Ramos (cell line): Measurements from ENCODE around the gene S100A12.

ENCODE experiments used
- in situ Hi-C: fragments of 300-500 bp; cut with MboI; formaldehyde crosslinking; loops from one replicate; pipeline ENCODE4 v1.14.3; 2022; ENCODE audit warnings: low sequenced_read_pairs; ENCODE audit not compliant: unreplicated experiment

S100A12 gene

DNA sequence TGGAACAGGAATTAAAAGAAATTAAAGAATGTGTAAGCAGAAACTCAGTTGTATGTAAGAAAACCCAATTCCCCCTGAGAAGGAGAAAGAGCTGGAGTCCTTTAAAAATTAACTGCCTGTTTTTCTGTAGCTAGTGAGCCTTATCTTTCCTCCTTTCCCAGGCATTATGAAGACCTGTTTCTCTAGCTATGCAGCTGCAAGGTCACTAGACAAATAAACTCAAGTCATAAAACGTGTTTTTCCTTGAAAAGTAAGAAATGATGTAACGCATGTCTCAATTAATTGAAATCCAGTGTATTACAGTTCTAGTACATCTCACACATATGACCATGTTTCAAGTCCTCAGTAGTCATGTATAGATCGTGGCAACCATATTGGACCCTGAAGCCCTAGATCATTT is 5.3 kb downstream of the S100A12 start:
- in situ Hi-C loops, result no loop called here

DNA sequence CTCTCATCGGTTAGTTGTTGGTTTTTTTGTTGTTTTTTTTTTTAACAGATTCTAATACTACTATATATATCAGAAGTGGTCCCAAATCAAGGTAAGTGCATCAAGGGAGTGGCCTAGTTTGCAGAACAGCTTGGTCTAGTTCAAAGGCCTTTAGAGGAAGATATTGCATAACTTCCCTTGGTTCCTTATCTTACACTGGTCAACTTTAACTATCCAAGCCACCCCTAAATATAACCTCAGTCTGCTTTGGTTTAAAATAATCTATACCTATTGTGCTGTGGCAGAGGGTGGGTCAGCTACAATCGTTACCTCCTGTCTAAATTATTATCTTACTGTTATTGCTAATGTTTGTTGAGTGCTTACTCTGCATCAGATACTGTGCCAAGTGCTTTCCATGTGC is 6.9 kb downstream of the S100A12 start:
- in situ Hi-C loops, result no loop called here

DNA sequence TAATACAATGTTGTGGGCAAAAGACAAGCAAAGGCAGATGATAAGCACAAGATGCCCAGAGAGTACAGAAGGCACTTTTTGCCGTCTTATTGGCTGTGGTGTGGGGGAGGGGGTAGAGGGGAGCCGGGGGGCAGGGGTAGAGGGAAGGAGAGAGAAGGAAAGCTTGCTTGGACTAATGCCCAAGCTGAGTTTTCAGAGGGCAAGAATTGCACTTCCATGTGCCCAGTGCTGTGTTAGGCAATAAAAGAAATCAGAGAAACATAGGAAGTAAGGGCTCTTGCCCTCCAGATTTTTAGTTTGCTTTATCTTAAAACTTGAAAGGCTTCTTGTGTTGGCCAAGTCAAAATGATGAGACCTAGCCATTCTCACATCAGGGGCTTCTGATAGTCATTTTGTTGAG is 8.3 kb downstream of the S100A12 start:
- in situ Hi-C loops, result no loop called here

DNA sequence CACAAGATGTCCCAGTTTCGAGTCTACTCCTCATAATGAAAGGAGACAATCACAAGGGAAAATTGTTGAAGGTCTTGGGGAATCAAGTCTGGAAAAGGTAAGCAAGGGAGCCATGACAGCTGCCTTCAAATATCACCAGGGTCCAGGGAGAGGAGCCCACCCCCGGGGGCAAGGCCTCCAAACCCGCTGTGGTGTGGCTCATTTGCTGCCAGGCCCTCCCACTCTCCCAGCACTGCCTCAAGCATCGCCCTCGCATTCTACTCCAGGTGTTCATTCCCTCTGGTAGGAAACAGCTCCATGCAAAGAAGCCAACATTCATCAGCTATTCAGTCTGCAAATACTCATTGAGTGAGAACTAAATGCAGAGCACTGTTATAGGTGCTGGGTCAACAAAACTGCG is 9.2 kb downstream of the S100A12 start:
- in situ Hi-C loops, result no loop called here

DNA sequence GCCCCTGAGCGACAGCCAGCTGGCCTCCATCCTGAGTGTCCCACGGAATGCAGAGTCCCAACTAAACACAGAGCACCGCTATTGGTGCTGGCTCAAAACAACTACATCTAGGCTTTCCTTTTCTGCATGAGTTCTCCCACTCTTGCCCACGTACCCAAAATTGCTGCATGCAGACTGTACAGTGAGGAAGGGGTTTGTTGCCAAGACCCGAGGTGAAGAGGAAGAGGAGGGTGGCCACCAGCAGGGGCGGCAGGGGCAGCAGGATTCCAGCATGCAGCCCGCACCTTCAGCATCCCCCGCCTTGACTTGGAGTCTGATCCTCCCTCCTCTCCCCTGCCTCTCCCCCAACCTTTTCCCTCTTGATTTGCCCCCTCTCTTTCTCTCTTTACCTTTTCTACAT is 9.7 kb downstream of the S100A12 start:
- in situ Hi-C loops, result no loop called here

DNA sequence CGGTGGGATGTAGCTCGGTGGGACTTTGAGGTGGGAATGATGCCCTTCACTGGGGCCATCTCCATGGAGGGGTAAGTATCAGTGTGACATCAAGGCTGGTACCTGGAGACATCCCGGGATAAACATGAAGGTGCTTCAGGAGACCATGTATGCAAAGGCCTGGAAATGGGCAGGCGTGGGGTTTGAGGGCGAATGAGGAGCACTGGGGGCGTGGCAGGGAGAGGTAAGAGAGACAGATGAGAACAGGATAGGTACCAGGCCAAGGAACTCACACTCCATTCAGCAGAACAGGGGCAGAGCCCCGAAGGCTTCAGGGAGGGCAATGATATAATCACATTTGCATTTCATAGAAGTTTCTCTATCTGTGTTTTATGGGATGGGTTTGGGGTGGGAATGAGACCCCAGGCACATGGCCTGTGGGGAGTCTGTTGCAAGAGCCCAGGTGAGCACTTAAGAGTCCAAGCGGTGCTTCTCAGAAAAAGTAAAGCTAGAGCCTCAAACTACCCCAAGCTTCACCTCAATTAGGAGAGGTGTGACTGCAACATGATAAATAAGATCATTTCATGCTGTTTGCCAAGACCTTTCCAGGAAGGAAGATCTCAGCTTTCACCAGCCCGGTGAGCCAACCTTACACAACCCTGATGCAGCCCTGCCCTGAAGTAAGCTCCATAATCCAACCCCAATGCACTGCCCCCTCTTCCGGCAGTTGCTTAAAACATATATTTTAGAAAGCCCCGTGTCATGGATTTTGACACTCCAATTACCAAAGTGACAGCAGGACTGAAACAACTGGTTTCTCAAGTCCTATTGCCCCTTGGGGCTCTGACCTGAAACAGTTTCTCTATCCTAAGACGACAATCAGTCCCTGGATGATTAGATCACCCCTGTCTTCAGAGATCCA is 10.4 kb downstream of the S100A12 start:
- in situ Hi-C loops, result no loop called here

DNA sequence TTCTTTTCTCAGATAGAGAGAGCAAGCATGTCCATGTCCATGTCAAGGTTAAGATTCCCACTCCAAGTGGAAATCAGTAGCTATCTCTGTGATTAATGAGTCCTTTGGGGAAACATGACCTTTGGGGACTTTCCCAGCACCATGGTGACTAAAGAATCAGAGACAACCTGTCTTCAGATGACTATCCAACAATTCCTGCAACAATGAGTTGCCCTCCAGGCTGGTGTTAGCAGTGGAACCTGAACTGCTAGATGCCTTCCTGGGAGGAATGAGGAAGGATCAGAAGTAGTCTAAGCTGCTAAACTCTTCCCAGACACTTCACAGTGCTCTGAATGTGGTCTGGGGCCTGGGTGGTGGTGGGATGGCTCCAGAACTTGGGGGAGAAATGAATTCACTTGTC is 11.3 kb downstream of the S100A12 start:
- in situ Hi-C loops, result no loop called here

DNA sequence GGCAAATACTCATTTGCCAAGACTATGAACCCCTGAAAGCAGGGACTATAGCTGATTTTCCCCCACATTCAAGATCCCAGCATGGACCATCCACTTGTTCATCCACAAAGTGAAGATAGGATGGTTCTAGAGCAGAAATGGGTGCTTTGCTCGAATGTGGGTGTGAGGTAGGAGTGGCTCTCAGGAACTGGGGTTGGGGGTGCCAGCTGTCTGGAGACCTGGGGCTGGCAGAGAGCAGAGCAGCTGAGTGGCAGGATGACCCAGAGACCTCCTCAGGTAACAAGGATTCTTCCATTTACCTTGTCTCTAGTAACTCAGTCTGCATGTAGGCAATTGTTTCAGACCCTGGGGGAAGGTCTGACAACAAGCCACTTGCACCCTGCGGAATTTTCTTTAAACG is 11.8 kb downstream of the S100A12 start:
- in situ Hi-C loops, result no loop called here

DNA sequence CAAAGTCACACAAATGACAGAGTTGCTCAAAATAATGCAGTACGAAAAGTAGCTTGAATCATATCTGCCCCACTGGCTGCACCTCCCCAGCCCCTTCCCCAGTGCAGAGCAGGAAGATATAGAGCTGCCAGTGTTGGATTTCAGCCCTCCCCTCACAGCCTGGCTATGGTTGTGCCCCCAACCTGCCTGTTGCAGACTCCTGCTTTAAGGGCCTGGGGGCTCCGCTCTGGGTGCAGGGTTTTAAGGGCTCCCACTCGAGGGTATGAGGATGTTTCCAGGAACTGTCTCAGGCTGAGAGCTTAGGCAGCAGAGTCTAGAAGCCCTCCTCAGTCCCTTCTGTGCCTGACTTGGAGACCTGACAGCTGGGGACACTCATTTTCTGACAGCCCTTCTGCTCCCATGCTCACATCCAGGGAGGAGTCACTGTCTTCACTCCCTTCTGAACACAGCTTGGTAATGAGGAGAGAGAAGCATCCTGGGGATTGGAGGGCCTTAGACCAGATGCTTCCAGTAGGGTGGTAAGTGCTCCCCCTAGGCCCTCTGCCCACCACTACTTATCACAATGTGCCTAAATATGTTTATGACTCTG is 13.1 kb downstream of the S100A12 start:
- in situ Hi-C loops, result no loop called here

DNA sequence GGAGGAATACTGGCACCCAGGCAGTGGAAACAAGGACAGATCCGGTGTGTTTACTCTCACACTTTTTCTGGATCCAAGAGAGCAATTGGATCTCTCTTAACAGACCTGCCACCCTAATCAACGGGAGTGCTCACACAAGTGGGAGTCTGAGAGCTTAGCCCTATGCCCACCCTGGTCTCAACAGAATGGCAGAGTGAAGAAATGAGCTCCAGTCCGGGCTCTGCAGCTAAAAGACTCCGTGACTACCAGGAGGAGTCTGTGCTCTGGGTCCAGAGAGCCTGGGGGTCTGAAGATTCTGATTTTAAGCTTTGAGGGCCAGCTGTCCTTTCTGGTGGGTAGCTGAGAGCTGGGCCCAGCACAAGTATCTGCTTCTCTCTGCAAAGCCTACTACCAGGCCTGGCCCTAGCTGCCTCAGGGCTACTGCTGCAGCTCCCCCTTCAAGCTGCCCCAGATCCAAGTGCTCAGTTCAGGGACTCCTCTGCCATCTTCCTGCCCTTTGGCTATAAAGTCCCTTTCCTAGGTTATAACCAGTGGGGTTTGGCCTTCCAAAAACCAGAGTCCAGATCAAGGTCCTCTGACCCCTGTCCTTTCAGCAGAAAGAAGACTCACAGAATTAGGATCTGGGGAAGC is 13.8 kb downstream of the S100A12 start:
- in situ Hi-C loops, result no loop called here

DNA sequence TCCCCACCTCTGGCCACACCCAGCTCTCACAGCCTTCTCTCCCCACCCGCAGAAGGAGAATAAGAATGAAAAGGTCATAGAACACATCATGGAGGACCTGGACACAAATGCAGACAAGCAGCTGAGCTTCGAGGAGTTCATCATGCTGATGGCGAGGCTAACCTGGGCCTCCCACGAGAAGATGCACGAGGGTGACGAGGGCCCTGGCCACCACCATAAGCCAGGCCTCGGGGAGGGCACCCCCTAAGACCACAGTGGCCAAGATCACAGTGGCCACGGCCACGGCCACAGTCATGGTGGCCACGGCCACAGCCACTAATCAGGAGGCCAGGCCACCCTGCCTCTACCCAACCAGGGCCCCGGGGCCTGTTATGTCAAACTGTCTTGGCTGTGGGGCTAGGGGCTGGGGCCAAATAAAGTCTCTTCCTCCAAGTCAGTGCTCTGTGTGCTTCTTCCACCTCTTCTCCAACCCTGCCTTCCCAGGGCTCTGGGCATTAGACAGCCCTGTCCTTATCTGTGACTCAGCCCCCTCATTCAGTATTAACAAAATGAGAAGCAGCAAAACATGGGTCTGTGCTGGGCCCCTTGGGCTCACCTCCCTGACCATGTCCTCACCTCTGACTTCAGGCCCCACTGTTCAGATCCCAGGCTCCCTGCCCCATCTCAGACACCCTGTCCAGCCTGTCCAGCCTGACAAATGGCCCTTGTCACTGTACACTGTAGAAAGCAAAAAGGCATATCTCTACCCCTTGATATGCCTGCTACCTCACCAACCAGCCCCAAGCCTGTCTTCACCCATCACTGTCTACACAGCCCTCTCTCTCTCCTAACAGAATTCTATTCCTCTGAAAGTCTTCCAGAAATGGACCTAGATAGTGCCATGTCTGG is 14.6 kb downstream of the S100A12 start:
- in situ Hi-C loops, result no loop called here

DNA sequence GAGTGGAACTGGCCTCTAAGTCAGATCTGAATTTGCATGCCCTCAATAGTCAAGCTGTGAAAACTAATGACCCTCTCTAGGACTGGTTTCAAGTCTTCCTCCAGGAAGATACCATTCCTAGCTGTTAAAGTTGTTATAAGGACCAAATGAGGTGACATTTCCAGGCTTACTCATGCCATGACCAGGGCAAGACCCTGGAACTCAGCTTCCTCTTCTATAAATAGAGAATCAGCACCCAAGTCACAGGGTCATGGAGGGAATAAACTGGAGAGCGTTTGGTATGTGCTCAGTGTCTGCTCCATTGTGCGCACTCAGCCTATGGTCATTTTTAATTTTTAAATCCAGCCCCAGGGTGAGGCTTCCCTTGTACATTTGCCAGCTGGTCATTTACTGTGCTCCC is 15.2 kb downstream of the S100A12 start:
- in situ Hi-C loops, result no loop called here

DNA sequence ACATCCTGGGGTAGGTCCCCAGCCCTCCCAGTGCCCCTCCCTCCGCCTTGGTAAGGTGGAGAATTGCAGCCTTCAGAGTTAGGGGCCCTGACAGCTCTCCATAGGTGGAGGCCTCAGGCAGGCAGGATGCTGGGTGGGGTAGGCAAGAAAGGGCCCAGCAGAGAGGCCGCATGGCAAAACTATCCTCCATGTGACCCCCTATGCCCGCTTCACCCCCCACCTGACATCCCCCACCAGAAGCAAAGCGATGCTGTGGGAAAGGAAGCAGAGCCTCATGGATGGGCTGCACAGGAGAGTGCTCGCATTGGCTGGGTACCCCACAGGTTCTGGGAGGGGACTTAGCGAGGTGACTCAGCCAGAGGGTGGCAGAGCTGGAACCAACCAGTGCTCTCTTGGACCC is 16.2 kb downstream of the S100A12 start:
- in situ Hi-C loops, result loop anchor here (10.0 kb wide), 1 partner anchor 126 kb away; no protein-coding TSS in a partner anchor

DNA sequence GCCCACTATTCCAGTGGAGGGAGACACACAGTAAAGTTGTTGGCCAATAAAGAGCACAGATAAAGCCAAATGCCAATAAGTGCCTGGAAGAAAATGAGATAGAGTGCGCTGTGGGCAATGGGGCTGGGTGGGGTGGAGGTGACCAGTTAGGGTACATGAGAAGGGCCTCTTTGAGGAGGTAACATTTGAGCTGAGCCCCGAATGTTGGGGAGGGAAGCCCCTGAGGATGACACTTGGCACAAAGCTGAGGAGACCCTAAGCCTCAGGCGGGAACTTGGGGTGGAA is 16.8 kb downstream of the S100A12 start:
- in situ Hi-C loops, result loop anchor here (10.0 kb wide), 1 partner anchor 126 kb away; no protein-coding TSS in a partner anchor

DNA sequence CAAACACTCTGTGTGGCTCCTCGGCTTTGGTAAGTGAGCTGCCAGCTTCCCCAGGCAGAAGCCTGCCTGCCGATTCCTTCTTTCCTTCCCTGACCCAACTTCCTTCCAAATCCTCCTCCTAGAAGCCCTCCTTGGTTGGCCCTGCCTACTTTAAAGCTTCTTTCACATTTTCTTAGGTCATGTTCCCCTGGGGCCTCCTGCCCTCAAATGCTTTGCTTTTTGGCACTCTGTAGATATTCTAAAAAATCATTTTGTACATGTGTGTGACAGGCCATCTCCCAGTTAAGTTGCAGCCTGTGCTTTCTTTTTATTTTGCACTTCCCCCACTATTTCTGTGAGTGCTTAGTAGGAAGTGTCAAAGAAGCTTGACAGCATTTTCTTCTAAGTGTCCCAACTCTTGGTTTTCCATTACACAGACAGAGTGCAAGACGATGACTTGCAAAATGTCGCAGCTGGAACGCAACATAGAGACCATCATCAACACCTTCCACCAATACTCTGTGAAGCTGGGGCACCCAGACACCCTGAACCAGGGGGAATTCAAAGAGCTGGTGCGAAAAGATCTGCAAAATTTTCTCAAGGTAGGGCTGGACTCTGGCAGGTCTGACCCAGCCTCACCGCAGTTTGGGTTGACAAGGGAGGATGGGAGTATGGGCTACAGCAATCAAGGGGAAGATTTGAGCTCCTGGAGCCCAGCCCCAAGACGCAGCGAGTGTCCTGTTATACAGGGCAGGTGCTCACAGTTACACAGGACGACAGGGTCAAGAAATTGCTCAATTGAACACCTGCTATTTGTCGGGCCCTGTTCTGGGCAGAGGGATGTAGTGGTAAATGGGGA is 17.3 kb downstream of the S100A12 start, which contains the start of gene S100A9:
Gene S100A9, plus strand, starts transcription at position 2 of the 838 bp plus-strand sequence. Its CDS starts 430 bp downstream, at position 432.
- in situ Hi-C loops, result loop anchor here (10.0 kb wide), 1 partner anchor 127 kb away; no protein-coding TSS in a partner anchor

DNA sequence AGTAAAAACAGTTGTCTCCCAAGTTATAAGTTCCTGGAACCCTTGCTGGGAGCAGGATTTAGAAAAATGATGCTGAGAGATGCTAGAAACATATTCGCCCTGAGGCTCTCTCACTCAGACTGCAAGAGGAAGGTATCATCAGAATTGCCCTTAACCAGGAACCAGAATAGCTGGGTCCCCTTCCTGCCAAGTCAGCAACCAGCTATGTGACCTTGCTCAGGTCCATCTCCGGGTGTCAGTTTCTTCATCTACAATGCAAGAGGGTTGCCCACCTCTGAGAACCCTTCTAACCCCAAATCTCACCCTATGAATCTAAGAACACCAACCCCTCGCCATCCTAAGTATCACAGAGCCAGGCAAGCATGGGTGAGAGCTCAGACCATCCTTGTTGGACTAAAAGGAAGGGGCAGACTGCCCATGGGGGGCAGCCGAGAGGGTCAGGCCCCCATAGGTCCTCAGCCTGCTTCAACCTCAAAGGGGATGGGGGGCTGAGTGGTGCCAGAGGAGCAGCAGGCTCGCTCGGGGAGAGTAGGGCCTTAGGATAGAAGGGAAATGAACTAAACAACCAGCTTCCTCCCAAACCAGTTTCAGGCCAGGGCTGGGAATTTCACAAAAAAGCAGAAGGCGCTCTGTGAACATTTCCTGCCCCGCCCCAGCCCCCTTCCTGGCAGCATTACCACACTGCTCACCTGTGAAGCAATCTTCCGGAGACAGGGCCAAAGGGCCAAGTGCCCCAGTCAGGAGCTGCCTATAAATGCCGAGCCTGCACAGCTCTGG is 18.2 kb downstream of the S100A12 start:
- in situ Hi-C loops, result loop anchor here (10.0 kb wide), 1 partner anchor 128 kb away; no protein-coding TSS in a partner anchor

DNA sequence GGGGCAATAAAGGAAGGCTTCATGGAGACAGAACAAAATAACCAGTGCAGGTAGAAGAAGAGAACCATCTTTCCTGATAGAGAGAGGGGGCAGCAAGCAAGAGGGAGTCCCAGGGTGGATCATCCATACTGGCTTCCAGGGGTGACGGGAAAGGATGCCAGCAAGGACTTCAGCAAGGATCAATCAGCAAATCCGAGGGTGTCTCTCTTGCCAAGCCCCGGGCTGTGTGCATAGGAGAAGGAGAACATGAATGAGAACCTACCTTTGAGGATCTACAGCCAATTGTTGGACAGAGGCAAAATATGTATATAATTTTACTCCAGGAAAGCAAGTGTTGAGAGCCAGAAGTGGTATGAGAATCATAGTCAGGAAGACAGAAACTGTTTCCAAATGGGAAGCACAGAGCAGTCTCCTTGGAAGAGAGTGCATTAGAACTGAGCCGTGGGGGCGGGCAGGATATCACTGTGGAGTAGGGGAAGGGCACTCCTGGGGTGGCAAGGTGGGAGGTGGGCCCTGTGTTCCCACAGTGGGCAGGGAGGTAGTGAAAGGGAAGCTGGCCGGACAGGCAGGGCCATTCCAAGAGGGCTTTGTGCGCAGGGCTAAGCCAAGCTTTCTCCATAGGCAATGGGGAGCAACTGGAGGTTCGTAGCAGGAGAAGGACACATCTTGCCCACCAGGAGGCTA is 18.9 kb downstream of the S100A12 start:
- in situ Hi-C loops, result loop anchor here (10.0 kb wide), 1 partner anchor 128 kb away; no protein-coding TSS in a partner anchor
